HEK293T (cell line): ENCODE results near the gene CFD.

Source experiments
- CTCF ChIA-PET: fragments of 350-600 bp; formaldehyde crosslinking; extraction: SDS; loops from one replicate; lab custom pipeline; 2021; ENCODE audit warnings: antibody characterized with exemption, inconsistent platforms; lab: Yijun Ruan, JAX
- POLR2A ChIA-PET: fragments of 350-600 bp; formaldehyde crosslinking; extraction: SDS; loops from one replicate; lab custom pipeline; 2020; ENCODE audit warnings: antibody characterized with exemption, inconsistent platforms; lab: Yijun Ruan, JAX
- DNase-seq: peaks from one replicate; pipeline ENCODE4 v3.0.0; 2012; ENCODE audit warnings: mixed read lengths; ENCODE audit errors: extremely low spot score
- ARNT ChIP-seq: fragments of 450-650 bp; IDR thresholded peaks from 2 replicates; pipeline ENCODE4 v1.6.1; 2017; ENCODE audit warnings: mild to moderate bottlenecking
- BHLHE40 ChIP-seq: fragments of 450-650 bp; IDR thresholded peaks from 2 replicates; pipeline ENCODE4 v1.6.1; 2016; ENCODE audit warnings: mild to moderate bottlenecking, moderate library complexity, borderline replicate concordance
- CTBP1 ChIP-seq: fragments of 450-650 bp; IDR thresholded peaks from 2 replicates; pipeline ENCODE4 v1.6.1; 2016; ENCODE audit warnings: borderline replicate concordance
- ELF4 ChIP-seq: fragments of 450-650 bp; IDR thresholded peaks from 2 replicates; pipeline ENCODE4 v1.6.1; 2017; ENCODE audit warnings: antibody characterized with exemption
- FOXA1 ChIP-seq: fragments of 450-650 bp; IDR thresholded peaks from 2 replicates; pipeline ENCODE4 v1.6.1; 2016; ENCODE audit warnings: mild to moderate bottlenecking
- FOXK2 ChIP-seq: fragments of 450-650 bp; IDR thresholded peaks from 2 replicates; pipeline ENCODE4 v1.6.1; 2016; ENCODE audit warnings: mild to moderate bottlenecking
- FOXM1 ChIP-seq: fragments of 450-650 bp; IDR thresholded peaks from 2 replicates; pipeline ENCODE4 v1.6.1; 2017; ENCODE audit warnings: mild to moderate bottlenecking, borderline replicate concordance
- HDGF ChIP-seq: fragments of 450-650 bp; IDR thresholded peaks from 2 replicates; pipeline ENCODE4 v1.6.1; 2017; ENCODE audit warnings: antibody characterized with exemption, borderline replicate concordance
- L3MBTL2 ChIP-seq: fragments of 450-650 bp; conservative IDR thresholded peaks from 2 replicates; pipeline ENCODE4 v1.6.1; 2016; ENCODE audit warnings: mild to moderate bottlenecking
- LEF1 ChIP-seq: fragments of 450-650 bp; IDR thresholded peaks from 2 replicates; pipeline ENCODE4 v1.6.1; 2017; ENCODE audit warnings: mild to moderate bottlenecking, borderline replicate concordance
- NFRKB ChIP-seq: fragments of 450-650 bp; IDR thresholded peaks from 2 replicates; pipeline ENCODE4 v1.6.1; 2016; ENCODE audit warnings: mild to moderate bottlenecking, moderate library complexity
- PKNOX1 ChIP-seq: fragments of 450-650 bp; IDR thresholded peaks from 2 replicates; pipeline ENCODE4 v1.6.1; 2016
- SP1 ChIP-seq: fragments of 450-650 bp; IDR thresholded peaks from 2 replicates; pipeline ENCODE4 v1.6.1; 2017
- SUZ12 ChIP-seq: fragments of 450-650 bp; IDR thresholded peaks from 2 replicates; pipeline ENCODE4 v1.6.1; 2016; ENCODE audit warnings: mild to moderate bottlenecking
- TARDBP ChIP-seq: fragments of 450-650 bp; IDR thresholded peaks from 2 replicates; pipeline ENCODE4 v1.6.1; 2016
- ZNF384 ChIP-seq: fragments of 450-650 bp; IDR thresholded peaks from 2 replicates; pipeline ENCODE4 v1.6.1; 2016

The CFD gene

GRCh38 chr19:872266-872951 lies 12.9 kb downstream of the CFD start:
- DNase-seq = peak; percentile 76
- ChIA-PET POLR2A (no interaction called here), CTCF (no interaction called here)
- TF ChIP-seq BHLHE40 = no peak
- TF ChIP-seq LEF1 = no peak
- TF ChIP-seq L3MBTL2 = no peak
- TF ChIP-seq TARDBP = no peak
- TF ChIP-seq SP1 = no peak
- TF ChIP-seq NFRKB = no peak
- no peak for TF ChIP-seq CTBP1
- no peak for TF ChIP-seq ELF4
- TF ChIP-seq FOXK2 = no peak
- TF ChIP-seq FOXM1 = no peak
- no peak for TF ChIP-seq PKNOX1
- TF ChIP-seq HDGF = no peak
- no peak for TF ChIP-seq FOXA1
- no peak for TF ChIP-seq ZNF384
- no peak for TF ChIP-seq ARNT

- CTCF ChIA-PET = no interaction called here
- peak; percentile 46 for DNase-seq
- TF ChIP-seq ARNT (no peak), FOXK2 (no peak), SP1 (no peak), SUZ12 (no peak), BHLHE40 (no peak), TARDBP (no peak), LEF1 (no peak), NFRKB (no peak), FOXA1 (no peak), FOXM1 (no peak), HDGF (no peak), CTBP1 (no peak), ZNF384 (no peak), PKNOX1 (no peak), L3MBTL2 (no peak), ELF4 (no peak)
- POLR2A ChIA-PET = no interaction called here
Observed at GRCh38 chr19:873084-873483, 13.6 kb downstream of the CFD start.

- TF ChIP-seq LEF1 (no peak), NFRKB (no peak), PKNOX1 (no peak), FOXK2 (no peak), TARDBP (no peak), ARNT (no peak), L3MBTL2 (no peak), ELF4 (no peak), BHLHE40 (no peak), SUZ12 (no peak), FOXA1 (no peak), CTBP1 (no peak), SP1 (no peak)
- no peak for DNase-seq
- ChIA-PET CTCF (no interaction called here), POLR2A (no interaction called here)
Observed at GRCh38 chr19:873561-874041, 14.1 kb downstream of the CFD start.

- ChIA-PET POLR2A (no interaction called here), CTCF (no interaction called here)
- no peak for TF ChIP-seq ZNF384
- no peak for TF ChIP-seq SUZ12
- TF ChIP-seq CTBP1 = no peak
- TF ChIP-seq PKNOX1 = no peak
- no peak for TF ChIP-seq BHLHE40
- TF ChIP-seq HDGF = no peak
- DNase-seq = no peak
Observed at GRCh38 chr19:875265-875879, 15.9 kb downstream of the CFD start.

- DNase-seq = no peak
- ChIA-PET POLR2A (no interaction called here), CTCF (no interaction called here)
- TF ChIP-seq PKNOX1 (no peak), CTBP1 (no peak), TARDBP (no peak), SUZ12 (no peak), FOXM1 (no peak), L3MBTL2 (no peak), HDGF (no peak), FOXK2 (no peak), LEF1 (no peak), FOXA1 (no peak), ZNF384 (no peak), NFRKB (no peak), ELF4 (no peak)
Observed at GRCh38 chr19:876089-876488, 16.6 kb downstream of the CFD start.
